ENCODE results near the gene CHRM1.

DNA sequence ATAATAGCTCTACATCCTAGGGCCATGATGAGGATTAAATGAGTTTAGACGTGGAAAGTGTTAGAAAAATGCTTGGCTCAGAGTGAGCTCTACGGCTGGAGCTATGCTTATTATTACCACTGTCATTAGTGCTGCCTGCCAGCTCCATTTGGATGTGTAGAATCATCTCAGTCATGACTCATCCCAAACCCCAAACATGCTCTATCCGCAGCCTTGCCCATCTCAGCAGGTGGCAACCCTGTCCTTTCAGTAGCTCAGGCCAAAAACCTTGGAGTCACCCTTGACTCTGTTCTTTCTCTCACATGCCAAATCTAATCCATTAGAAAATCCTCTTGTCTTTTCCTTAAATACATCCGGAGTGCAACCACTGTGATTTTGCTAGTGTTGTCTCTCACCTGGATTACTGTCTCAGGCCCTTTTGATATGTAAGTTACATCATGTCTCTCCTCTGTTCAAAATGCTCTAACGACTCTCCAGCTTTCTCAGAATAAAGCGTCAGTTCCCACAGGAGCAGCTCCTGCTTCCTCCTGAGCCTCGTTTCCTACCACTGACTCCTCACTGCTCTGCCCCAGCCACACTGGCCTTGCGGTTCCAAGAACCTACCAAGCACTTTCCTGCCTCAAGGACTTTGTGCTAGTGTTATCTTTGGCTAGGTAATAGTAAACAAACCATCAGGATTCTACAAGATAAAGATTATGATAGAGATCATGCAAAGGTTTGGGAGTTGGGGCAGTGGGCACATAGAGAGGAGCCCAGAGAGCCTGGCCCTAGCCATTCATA lies 10.5 kb upstream of the CHRM1 start:
- no peak for TF ChIP-seq CTCF (IDR thresholded peaks at IDR 0.05; ENCODE audit: insufficient read depth, low read length)
- TF ChIP-seq POLR2AphosphoS5 (IDR thresholded peaks at IDR 0.05; ENCODE audit: low read depth) = no peak
- TF ChIP-seq GABPA (IDR thresholded peaks at IDR 0.05; ENCODE audit: low read depth) = no peak

Measured in HL-60 (cell line).